OCI-M1 (cell line): ENCODE measurements around the gene PKN2.

Experiments used
- DNase-seq: peaks from one replicate; lab custom pipeline; 2025; lab: John Stamatoyannopoulos, UW

The PKN2 gene

DNA sequence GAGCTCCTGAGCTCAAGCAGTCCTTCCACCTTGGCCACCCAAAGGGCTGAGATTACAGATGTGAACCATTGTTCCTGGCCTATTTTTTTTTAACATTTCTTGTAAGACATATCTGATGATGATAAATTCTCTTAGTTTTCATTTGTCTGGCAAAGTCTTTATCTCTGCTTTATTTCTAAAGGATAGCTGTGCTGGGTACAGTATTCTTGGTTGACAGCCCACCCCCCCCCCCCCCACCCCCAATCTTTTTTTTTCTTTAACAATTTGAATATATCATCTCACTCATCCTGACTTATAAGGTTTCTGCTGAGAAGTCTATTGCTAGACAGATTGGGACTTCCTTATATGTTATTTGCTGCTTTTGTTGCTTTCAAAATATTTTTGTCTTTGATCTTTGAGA, 51.3 kb downstream of the PKN2 start:
- DNase-seq = no peak

- DNase-seq = no peak
Observed at GRCh38 chr1:88735909-88736308, 51.8 kb downstream of the PKN2 start.

DNA sequence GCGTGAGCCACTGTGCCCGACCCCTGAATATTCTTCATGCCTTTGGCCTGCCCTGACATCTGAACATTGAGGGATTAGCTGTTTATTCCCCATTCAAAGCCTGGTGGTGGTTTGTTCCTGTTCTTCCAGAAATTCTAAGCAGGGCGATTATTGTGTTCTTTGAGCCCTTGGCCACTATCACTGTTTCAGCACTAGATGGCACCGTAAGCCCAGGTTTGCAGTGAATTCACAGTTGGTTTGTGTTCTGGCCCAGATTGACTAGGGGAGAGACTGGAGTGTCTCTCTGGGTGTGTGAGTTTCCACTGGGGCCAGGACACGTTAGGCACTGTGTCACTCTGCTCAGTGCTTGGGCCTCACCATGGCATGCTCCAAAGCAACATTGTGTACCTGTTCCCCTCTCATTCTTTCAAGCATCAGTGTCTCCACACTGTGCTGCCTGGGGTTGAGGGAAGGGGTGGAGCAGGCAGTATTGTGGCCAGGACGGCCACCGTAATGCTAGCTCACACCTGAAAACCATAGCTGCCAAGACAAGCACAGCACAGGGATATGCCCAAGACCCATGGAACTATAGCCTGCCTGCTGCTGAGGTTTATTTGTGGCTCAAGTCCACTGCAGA, 52.7 kb downstream of the PKN2 start:
- peak; percentile 60 for DNase-seq

- DNase-seq = no peak
Observed at GRCh38 chr1:88737338-88737927, 53.4 kb downstream of the PKN2 start.

DNA sequence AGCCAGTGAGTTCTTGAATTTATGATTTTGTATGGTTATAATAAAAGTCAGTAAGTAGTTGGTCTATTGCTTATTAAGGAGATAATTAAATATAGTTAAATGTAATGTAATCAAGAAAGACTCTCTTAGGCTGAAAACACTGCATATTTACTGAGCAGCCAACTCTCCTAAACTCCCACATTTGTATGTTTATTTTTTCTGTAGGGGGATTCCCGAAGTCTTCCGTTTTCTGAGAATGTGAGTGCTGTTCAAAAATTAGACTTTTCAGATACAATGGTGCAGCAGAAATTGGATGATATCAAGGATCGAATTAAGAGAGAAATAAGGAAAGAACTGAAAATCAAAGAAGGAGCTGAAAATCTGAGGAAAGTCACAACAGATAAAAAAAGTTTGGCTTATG, 56.7 kb downstream of the PKN2 start:
- DNase-seq = no peak

DNA sequence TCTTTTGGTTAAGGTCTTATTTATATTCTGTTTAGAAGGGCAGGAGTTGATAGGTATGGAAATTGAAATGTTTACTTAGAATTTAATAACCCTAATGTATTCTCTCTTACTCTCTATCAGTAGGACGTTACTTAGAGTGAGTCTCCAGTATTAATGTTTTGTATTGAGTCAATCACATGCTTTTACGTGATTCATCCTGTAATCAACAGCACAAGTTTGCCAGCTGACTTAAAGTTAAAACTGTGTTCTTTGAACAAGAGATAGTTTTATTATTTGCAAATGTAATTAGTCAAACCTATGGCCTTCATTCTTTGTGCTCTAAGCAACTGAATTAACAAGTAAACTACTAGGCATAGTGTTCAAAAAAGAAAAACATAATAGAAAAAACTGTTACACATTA, 57.3 kb downstream of the PKN2 start:
- DNase-seq = no peak

DNA sequence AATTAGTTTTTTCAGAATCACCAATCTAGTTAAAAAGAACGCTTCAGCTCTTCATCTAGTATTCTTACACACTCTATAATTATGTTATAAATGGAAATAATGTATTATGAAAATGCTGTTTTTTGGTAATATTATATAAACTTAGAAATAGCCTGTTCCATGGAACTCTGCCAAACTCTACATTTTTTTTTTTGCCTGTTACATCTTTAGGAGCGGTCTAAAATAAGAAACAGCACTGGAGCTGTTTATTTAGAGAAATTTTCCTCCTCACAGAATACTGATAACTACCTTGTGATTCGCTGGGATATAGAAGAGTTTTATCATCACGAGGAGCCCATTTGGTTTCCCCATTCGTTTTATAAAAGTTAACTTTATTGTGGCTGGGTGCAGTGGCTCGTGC, 58.5 kb downstream of the PKN2 start:
- DNase-seq = no peak

- DNase-seq = no peak
Observed at GRCh38 chr1:88744142-88744541, 60.1 kb downstream of the PKN2 start.

DNA sequence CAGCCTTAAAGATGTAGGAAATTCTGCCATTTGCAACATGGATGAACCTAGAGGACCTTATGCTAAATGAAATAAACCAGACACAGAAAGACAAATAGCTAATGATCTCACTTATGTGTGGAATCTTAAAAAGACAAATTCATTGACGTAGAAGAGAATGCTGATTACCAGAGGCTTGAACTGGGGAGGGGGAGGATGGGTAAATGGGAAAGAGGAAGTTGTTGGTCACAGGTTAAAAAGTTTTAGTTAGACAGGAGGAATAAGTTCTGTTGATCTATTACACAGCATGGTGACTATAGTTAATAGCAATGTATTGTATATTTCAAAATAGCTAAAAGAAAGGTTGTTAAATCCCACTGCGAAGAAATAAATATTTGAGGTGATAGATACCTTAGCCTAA, 62.8 kb downstream of the PKN2 start:
- DNase-seq = peak; percentile 80

- no peak for DNase-seq
Observed at GRCh38 chr1:88751714-88752113, 67.6 kb downstream of the PKN2 start.

DNA sequence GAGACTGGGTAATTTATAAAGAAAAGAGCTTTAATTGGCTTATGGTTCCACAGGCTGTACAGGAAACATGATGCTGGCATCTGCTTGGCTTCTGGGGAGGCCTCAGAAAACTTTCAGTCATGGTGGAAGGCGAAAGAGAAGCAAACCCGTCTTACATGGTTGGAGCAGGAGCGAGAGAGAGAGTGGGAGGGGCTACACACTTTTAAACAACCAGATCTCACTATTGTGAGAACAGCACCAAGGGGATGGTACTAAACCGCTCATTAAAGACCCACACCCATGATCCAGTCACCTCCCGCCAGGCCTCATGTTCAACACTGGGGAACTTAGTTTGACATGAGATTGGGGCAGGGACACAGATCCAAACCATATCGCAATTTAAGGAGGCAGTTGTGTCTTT, 69.4 kb downstream of the PKN2 start:
- DNase-seq = no peak

DNA sequence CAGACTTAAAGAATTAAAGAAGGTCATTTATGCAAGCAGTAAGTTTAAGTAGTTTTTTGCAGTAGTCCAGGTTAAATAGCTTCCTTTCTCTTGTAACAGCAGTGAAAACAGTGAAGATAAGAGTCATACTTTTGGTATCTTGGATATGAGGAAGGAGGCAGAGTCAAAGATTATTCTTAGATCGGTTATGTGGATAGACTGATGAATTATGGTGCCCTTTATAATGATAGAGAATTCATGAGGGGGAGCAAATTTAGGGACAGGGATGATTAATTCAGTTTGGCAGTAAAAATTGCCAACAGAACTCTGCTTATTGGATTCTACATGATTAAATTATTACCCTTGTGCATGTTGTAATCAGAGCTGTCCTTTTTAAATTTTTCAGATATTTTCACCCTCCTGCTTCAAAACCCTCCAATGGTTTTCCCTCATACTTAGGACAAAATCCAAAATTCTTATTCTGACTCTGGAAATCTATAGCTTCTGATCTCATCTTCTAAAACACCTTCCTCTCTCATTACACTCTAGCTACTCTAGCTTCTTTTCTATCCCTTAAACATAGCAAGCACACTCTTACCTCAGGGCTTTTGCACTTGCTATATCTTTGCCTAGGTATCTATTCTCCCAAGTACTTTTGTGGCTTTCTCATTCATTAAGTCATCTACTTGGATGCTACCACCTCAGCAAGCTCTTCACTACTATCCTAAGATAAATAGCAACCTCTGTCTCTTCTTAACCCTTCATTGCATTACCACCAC, 79.8 kb downstream of the PKN2 start:
- DNase-seq = no peak

DNA sequence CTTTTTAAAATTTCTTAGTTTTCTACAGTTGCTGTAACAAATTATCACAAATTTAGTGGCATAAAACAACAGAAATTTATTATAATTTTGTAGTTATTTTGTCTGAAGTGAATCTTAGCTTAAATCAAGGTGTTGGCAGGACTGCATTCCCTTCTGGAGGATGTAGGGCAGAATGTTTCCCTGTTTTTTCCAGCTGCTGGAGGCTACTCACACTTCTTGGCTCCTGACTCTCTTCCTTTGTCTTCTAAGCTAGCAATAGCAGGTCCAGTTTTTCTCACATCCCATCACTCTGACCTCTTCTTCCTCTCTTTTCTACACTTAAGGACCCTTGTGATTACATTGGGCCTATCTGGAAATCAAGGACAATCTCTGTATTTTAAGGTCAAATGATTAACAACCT, 84.1 kb downstream of the PKN2 start:
- DNase-seq = no peak

- DNase-seq = no peak
Observed at GRCh38 chr1:88768816-88769215, 84.7 kb downstream of the PKN2 start.

GRCh38 chr1:88773540-88774150, 89.6 kb downstream of the PKN2 start:
- DNase-seq = peak; percentile 15

DNA sequence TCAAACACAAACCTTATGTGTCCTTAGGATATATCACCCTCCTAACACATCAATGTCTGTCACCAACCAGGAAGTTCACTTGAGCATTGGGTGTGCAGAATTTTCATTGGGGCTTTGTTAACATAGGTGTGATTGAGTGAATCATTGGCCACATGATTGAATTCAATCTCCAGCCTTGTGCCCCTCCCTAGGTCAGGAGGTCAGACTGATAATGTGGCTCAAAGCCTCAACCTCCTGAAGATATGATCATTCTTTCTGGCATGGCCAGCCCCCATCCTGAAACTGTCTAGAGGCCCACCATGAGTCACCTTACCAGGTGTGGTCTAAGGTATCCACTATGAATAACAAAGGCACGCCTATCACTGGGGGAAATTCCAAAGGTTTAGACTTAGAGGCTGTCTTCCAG, 90.1 kb downstream of the PKN2 start:
- no peak for DNase-seq

GRCh38 chr1:88777604-88778149, 93.6 kb downstream of the PKN2 start:
- peak; percentile 8 for DNase-seq

DNA sequence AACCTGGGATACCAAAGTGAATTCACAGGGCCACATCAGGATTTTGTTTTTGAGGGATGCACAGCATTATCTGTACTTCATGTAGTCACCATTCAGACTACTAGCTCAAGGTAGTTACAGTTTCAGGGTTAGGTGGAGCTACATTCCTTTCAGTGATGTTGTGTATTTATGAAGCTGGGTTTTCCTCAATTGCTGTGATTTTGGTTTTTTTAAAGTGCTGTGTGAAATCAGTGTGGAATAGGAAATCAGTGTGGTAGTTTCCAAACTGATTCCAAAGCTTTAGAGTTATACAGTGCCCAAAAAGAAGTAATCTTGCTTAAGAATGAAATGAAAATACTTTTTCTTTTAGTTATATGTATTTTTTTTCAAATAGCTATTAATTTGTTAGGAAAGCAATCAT, 95.8 kb downstream of the PKN2 start:
- no peak for DNase-seq

- DNase-seq = no peak
Observed at GRCh38 chr1:88780485-88780884, 96.4 kb downstream of the PKN2 start.

DNA sequence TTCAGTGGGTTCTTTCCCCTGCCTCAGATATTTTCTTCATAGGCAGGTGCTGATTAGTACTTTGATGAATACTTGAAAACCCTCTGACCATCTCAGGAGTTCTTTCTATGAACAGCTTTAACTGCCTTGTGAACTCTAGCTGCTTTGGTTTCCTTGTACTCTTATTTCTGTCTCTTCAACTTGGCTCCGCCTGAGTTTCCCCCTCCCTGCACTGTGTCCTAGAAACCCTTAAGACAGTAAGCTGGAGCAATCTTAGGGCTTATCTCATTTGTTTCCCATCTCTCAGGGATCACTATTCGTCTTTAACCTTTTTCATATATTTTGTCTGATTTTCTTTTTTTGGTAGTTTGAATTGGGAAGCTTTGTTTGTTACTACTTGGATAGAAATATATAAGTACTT, 99.1 kb downstream of the PKN2 start:
- DNase-seq = no peak

- no peak for DNase-seq
Observed at GRCh38 chr1:88784551-88784950, 100.5 kb downstream of the PKN2 start.

- DNase-seq = no peak
Observed at GRCh38 chr1:88787023-88787903, 103.2 kb downstream of the PKN2 start.
